ENCODE results near the gene KRT75.
"Not testable (repeated sequence)": the region's sequence is repeated elsewhere in the genome, so short reads cannot be mapped to it uniquely, and the experiment has no call there.

KRT75 gene

GRCh38 chr12:52434081-52434733 lies at the start of gene KRT75:
KRT75 (minus strand) TSS chr12:52434371; CDS start chr12:52434304, 67 bp downstream.
- DNase-seq: no peak

GRCh38 chr12:52480073-52480472 lies 45.9 kb upstream of the KRT75 start:
- no peak for DNase-seq

GRCh38 chr12:52477651-52478050 lies 43.5 kb upstream of the KRT75 start:
- DNase-seq: no peak

- no peak for DNase-seq
Measured at GRCh38 chr12:52474212-52474611, 40.0 kb upstream of the KRT75 start.

- no peak for DNase-seq
Measured at GRCh38 chr12:52473768-52474167, 39.6 kb upstream of the KRT75 start, which contains the start of gene KRT6C. KRT6C (minus strand) TSS chr12:52473805; CDS start chr12:52473737, 68 bp downstream.

- DNase-seq: no peak
Measured at GRCh38 chr12:52469853-52470252, 35.7 kb upstream of the KRT75 start.

- no peak for DNase-seq
Measured at GRCh38 chr12:52464897-52465296, 30.7 kb upstream of the KRT75 start.

- no peak for DNase-seq
Measured at GRCh38 chr12:52461693-52462092, 27.5 kb upstream of the KRT75 start.

- DNase-seq: no peak
Measured at GRCh38 chr12:52458861-52459260, 24.7 kb upstream of the KRT75 start.

GRCh38 chr12:52455821-52456220 lies 21.6 kb upstream of the KRT75 start:
- no peak for DNase-seq

GRCh38 chr12:52454411-52455201 lies 20.4 kb upstream of the KRT75 start:
- DNase-seq: no peak

GRCh38 chr12:52452101-52452500 lies 17.9 kb upstream of the KRT75 start, which contains the start of gene KRT6B:
KRT6B (minus strand) TSS chr12:52452146; CDS start chr12:52452078, 68 bp downstream.
- no peak for DNase-seq

GRCh38 chr12:52448228-52448627 lies 14.1 kb upstream of the KRT75 start:
- no peak for DNase-seq

GRCh38 chr12:52447196-52447595 lies 13.0 kb upstream of the KRT75 start:
- DNase-seq: not testable (repeated sequence)

- DNase-seq: no peak
Measured at GRCh38 chr12:52446367-52447045, 12.3 kb upstream of the KRT75 start.

GRCh38 chr12:52445876-52446275 lies 11.7 kb upstream of the KRT75 start:
- DNase-seq: no peak

GRCh38 chr12:52444647-52445595 lies 10.8 kb upstream of the KRT75 start:
- no peak for DNase-seq

GRCh38 chr12:52443966-52444365 lies 9.8 kb upstream of the KRT75 start:
- no peak for DNase-seq

GRCh38 chr12:52442600-52443061 lies 8.5 kb upstream of the KRT75 start:
- no peak for DNase-seq

- no peak for DNase-seq
Measured at GRCh38 chr12:52441320-52441911, 7.2 kb upstream of the KRT75 start.

GRCh38 chr12:52440821-52441319 lies 6.7 kb upstream of the KRT75 start:
- no peak for DNase-seq

- DNase-seq: no peak
Measured at GRCh38 chr12:52439845-52440244, 5.7 kb upstream of the KRT75 start.
